Ascending aorta (tissue), 2 donors: Measurements from ENCODE around the gene BAK1. TPM values are rescaled to one million over a fixed set of nuclear protein-coding genes. Genes with fewer than 3 reads are reported as not detected.

Experiments
- DNase-seq, 2 donors: peaks; one replicate each; pipeline ENCODE4 v3.0.0-alpha.2; 2019; ENCODE audit warnings: low spot score in 2 of 2
- H3K27ac ChIP-seq, 2 donors: fragments of 200-600 bp; sonication (generic); one replicate each; pipeline ENCODE4 v1.5.1; 2016 to 2017; ENCODE audit warnings: mild to moderate bottlenecking in 1 of 2
- H3K27me3 ChIP-seq: fragments of 200-600 bp; sonication (generic); one replicate; pipeline ENCODE4 v1.5.1; 2017
- H3K36me3 ChIP-seq, 2 donors: fragments of 200-600 bp; sonication (generic); one replicate each; pipeline ENCODE4 v1.5.1; 2016
- H3K4me1 ChIP-seq, 2 donors: fragments of 200-600 bp; sonication (generic); one replicate each; pipeline ENCODE4 v1.5.1; 2016 to 2017; ENCODE audit warnings: mild to moderate bottlenecking in 1 of 2
- H3K4me3 ChIP-seq, 2 donors: fragments of 200-600 bp; sonication (generic); one replicate each; pipeline ENCODE4 v1.5.1; 2016 to 2017; ENCODE audit warnings: mild to moderate bottlenecking in 1 of 2
- H3K9me3 ChIP-seq, 2 donors: fragments of 200-600 bp; sonication (generic); one replicate each; pipeline ENCODE4 v1.5.1; 2016
- CTCF ChIP-seq, 3 experiments: fragments of 200-600 bp in 2 of 3; fragments of 450-650 bp in 1 of 3; sonication (generic) in 2 of 3; IDR thresholded peaks; one replicate each; pipeline ENCODE4 v1.5.1; 2016 to 2019; ENCODE audit warnings: antibody characterized with exemption in 3 of 3, mild to moderate bottlenecking in 1 of 3, moderate library complexity in 1 of 3
- intact Hi-C: fragments of 100-400 bp; cut with DNase I; formaldehyde crosslinking; loops from one replicate; pipeline ENCODE4 v1.15.1; 2023
- total RNA-seq: library from RNA; depleted of rRNA; stranded (reverse); fragments of >200 nt; gene quantifications from one replicate; pipeline ENCODE4 v1.1.0, GENCODE V29; 2016

Gene BAK1
- total RNA-seq, 1 donor from 2014 or later = 8.7 TPM

GRCh38 chr6:33589392-33589730 is 9.3 kb upstream of the BAK1 start:
- no peak for DNase-seq
- Histone ChIP-seq H3K4me1 (peaks cover 0 to 3% of the 10 kb centered on the region in 2 donors), H3K36me3 (no peaks in the 10 kb centered on the region), H3K27ac (no peak overlapping the region), H3K27me3 (no peaks in the 10 kb centered on the region), H3K4me3 (no peak overlapping the region), H3K9me3 (no peaks in the 10 kb centered on the region)
- no peak for TF ChIP-seq CTCF (IDR thresholded peaks at IDR 0.05)
- intact Hi-C loops = loop anchor here (5.0 kb wide), 1 partner anchor 178 kb away; no protein-coding TSS in a partner anchor

GRCh38 chr6:33588894-33589293 is 8.8 kb upstream of the BAK1 start:
- intact Hi-C loops = loop anchor here (5.0 kb wide), 1 partner anchor 178 kb away; no protein-coding TSS in a partner anchor
- no peaks in the 10 kb centered on the region for H3K9me3 ChIP-seq
- H3K4me1 ChIP-seq = peaks cover 0 to 3% of the 10 kb centered on the region in 2 donors
- no peak overlapping the region for H3K4me3 ChIP-seq
- no peak for TF ChIP-seq CTCF (IDR thresholded peaks at IDR 0.05)
- no peak for DNase-seq
- H3K27ac ChIP-seq = no peak overlapping the region
- H3K27me3 ChIP-seq = no peaks in the 10 kb centered on the region
- no peaks in the 10 kb centered on the region for H3K36me3 ChIP-seq

GRCh38 chr6:33587529-33587928 is 7.5 kb upstream of the BAK1 start:
- TF ChIP-seq CTCF (IDR thresholded peaks at IDR 0.05) = no peak
- Histone ChIP-seq H3K27me3 (no peaks in the 10 kb centered on the region), H3K4me3 (no peak overlapping the region), H3K4me1 (peaks cover 0 to 3% of the 10 kb centered on the region in 2 donors), H3K36me3 (no peaks in the 10 kb centered on the region), H3K9me3 (no peaks in the 10 kb centered on the region), H3K27ac (no peak overlapping the region)
- no peak for DNase-seq
- intact Hi-C loops = loop anchor here (5.0 kb wide), 1 partner anchor 180 kb away; no protein-coding TSS in a partner anchor

GRCh38 chr6:33586108-33586640 is 6.1 kb upstream of the BAK1 start:
- intact Hi-C loops = loop anchor here (5.0 kb wide), 1 partner anchor 181 kb away; no protein-coding TSS in a partner anchor
- no peaks in the 10 kb centered on the region for H3K27me3 ChIP-seq
- H3K27ac ChIP-seq = no peak overlapping the region
- no peak for TF ChIP-seq CTCF (IDR thresholded peaks at IDR 0.05)
- H3K4me3 ChIP-seq = no peak overlapping the region
- peaks cover 0 to 3% of the 10 kb centered on the region in 2 donors for H3K4me1 ChIP-seq
- H3K9me3 ChIP-seq = no peaks in the 10 kb centered on the region
- no peak for DNase-seq
- H3K36me3 ChIP-seq = no peaks in the 10 kb centered on the region

- Histone ChIP-seq H3K4me1 (peaks cover under 1 to 5% of the 10 kb centered on the region in 2 donors), H3K27me3 (no peaks in the 10 kb centered on the region), H3K36me3 (no peaks in the 10 kb centered on the region), H3K9me3 (no peaks in the 10 kb centered on the region), H3K27ac (no peak overlapping the region), H3K4me3 (no peak overlapping the region)
- TF ChIP-seq CTCF (IDR thresholded peaks at IDR 0.05) = peak; percentile 91 to 99 (median 96)
- intact Hi-C loops = loop anchor here (1.0 to 5.0 kb wide), 5 partner anchors 47 to 569 kb away; partner anchors contain the start of gene LEMD2
- peak; percentile 50 to 92 for DNase-seq
These were observed 5.5 kb upstream of the BAK1 start for GRCh38 chr6:33585403-33586107.
